ENCODE data around the gene CAMK4.

CAMK4 gene

DNA sequence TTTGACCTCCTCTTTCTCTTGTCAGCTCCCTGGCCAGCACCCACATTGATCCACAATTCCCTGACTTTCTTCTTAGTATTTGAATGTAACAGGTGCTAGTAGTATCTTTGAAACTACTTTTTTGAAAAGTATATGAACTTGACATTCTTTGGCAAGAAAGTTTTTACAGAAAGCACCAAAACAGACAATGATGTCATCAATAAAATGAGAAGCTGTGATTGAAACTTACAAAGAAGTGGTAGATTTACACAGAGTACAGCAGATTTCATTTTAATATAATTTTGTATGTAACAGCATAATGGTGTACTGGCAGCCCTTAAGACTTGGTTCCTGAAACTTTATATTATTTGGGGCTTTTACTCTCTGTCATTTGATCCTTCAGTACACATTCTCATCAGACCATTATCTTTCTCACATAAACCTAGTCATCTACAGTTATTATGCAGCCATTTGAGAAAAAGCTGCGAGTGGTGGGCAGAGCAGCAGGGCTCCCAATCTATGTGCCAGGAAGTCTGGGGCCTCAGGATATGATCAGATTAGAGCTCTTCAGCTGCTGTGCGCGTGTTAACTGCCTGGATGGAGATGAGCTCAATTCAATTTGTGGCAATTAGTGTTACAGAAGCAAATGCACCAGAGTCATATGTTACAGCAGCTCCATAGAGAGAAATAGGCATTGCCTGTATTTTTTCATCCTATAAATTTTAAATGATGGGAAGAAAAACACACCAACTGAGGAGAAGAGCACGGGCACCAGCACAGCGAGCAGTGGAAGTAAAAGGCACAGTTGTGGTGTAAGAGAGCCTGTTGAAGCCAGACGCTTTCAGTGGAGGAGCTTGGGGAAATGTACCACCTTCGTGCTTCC lies 162.0 kb downstream of the CAMK4 start:
- TF ChIP-seq, protein P1, sequence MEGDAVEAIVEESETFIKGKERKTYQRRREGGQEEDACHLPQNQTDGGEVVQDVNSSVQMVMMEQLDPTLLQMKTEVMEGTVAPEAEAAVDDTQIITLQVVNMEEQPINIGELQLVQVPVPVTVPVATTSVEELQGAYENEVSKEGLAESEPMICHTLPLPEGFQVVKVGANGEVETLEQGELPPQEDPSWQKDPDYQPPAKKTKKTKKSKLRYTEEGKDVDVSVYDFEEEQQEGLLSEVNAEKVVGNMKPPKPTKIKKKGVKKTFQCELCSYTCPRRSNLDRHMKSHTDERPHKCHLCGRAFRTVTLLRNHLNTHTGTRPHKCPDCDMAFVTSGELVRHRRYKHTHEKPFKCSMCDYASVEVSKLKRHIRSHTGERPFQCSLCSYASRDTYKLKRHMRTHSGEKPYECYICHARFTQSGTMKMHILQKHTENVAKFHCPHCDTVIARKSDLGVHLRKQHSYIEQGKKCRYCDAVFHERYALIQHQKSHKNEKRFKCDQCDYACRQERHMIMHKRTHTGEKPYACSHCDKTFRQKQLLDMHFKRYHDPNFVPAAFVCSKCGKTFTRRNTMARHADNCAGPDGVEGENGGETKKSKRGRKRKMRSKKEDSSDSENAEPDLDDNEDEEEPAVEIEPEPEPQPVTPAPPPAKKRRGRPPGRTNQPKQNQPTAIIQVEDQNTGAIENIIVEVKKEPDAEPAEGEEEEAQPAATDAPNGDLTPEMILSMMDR (conservative IDR thresholded peaks at IDR 0.05; ENCODE audit: low read depth, low read length), result no peak
- no peak for DNase-seq (ENCODE audit: low read depth)
- no peak overlapping the region for H3K4me3 ChIP-seq (ENCODE audit: low read length)

DNA sequence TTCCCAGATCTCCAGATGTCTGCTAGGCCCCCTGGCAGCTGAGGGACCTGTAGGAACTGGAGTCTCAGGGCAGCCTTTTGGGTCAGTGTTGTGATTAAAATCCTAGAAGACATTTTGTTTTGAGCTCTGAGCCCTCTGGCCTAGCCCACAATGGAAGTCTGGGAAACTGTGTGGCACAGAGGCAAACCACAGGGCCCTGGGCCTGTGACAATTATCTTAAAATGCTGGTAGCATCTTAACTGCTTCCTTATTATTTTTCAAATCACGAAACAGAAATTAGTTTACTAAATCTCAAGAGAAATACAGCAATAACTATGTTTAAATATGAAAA lies 162.6 kb downstream of the CAMK4 start:
- no peak overlapping the region for H3K4me3 ChIP-seq (ENCODE audit: low read length)
- TF ChIP-seq, protein P1 (conservative IDR thresholded peaks at IDR 0.05; ENCODE audit: low read depth, low read length), result no peak
- no peak for DNase-seq (ENCODE audit: low read depth)

DNA sequence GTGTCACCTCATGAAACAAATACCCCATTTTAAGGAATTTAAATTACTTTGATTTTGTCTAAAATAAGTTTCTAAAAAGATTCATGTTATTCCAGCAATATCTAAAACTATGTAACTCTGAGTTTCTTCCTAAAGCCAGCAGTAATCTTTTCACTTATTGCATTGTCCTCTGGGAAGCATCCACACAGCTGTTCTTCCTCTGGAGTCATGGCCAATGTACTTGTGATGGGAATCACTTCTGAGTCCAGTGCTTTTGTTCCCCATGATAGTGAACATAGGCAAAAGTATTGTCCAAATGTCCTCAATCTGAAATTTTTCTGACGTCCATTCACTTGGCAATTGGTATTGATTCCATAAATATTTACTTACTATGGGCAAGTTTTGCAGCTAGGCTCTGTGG lies 163.2 kb downstream of the CAMK4 start:
- TF ChIP-seq, protein P1 (conservative IDR thresholded peaks at IDR 0.05; ENCODE audit: low read depth, low read length), result no peak
- DNase-seq (ENCODE audit: low read depth), result no peak
- no peak overlapping the region for H3K4me3 ChIP-seq (ENCODE audit: low read length)

DNA sequence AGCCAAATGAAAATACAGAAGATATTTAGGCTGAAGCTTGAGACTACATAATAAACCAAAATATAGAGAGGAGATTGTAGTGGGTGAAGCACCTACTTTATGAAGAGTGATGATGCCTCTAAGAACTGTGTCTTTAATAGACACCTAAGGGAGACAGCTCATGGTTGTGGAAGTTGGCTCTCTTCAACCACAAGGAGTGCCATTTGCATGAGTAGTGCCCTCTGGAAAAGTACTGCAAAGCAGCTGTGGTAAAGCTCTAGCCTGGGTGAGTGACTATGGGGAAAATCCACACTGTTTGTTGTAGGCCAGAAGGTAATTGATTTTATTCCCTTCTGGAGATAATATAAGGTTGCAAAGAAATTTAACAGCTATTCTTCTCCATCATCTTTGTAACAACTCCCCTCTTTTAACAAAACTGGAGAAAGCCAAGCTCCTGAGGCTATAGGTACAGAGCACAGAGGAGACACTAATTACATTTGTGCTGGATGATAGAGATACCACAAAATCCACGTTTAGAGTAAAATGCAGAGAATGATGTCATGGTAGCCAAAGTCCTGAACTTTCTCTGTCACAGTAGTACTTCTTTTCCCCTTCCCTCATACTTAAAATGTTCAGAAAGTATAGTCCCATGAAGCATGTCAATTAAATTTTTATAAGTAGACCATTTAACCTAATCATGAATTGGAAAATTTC lies 165.4 kb downstream of the CAMK4 start:
- no peak for DNase-seq (ENCODE audit: low read depth)

DNA sequence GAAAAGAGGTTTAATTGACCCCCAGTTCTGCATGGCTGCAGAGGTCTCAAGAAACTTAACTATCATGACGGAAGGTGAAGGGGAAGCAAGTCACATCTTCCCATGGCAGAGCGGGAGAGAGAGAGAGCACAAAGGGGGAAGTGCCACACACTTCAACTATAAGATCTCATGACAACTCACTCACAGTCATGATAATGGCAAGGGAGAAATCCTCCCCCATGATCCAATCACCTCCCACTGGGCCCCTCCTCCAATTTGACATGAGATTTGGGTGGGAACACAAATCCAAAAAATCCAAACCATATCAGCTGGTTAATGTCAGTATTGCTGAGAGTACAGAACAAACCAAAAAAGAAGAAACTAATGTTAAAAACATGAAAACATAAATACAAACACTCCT lies 168.0 kb downstream of the CAMK4 start:
- TF ChIP-seq, protein P1 (conservative IDR thresholded peaks at IDR 0.05; ENCODE audit: low read depth, low read length), result no peak
- DNase-seq (ENCODE audit: low read depth), result no peak
- H3K4me3 ChIP-seq (ENCODE audit: low read length), result no peak overlapping the region

More for the DNA sequence above, 165.4 kb downstream of the CAMK4 start:
- no peak overlapping the region for H3K4me3 ChIP-seq (ENCODE audit: low read length)
- TF ChIP-seq, protein P1 (conservative IDR thresholded peaks at IDR 0.05; ENCODE audit: low read depth, low read length), result no peak

DNA sequence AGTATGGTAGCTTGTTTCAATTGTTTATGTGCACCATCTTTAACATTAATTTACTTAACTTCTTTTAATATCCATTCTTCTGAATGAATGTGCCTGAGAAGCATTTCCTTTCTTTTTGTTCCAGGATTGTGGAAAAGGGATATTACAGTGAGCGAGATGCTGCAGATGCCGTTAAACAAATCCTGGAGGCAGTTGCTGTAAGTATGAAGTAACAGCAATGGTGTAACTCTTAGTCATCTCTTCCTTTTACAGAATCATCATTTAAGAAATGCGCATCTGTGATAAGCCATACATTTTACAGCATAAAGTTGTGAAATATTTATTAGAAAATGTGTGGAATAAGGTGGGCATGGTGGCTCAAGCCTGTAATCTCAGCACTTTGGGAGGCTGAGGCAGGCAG lies 170.4 kb downstream of the CAMK4 start:
- no peak overlapping the region for H3K4me3 ChIP-seq (ENCODE audit: low read length)
- no peak for DNase-seq (ENCODE audit: low read depth)
- TF ChIP-seq, protein P1 (conservative IDR thresholded peaks at IDR 0.05; ENCODE audit: low read depth, low read length), result no peak

DNA sequence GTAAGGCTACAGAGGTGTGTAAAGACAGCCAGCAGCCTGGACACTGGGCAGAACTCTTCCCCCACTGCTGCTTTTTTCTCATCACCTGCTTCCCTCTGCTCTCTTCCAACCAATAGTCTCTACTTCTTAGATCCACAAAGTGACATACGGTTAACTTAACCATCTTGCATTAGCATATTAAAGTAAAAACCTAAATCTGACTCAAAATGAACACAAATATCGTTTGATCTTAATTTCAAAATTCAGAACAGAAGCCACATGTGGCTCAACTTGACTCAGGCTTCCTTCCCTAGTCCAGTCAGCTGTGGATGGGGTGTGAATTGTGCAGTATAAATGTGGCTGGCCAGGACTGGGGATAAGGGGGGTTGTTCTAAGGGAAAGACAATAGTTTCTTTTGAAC lies 173.8 kb downstream of the CAMK4 start:
- H3K4me3 ChIP-seq (ENCODE audit: low read length), result no peak overlapping the region
- TF ChIP-seq, protein P1 (conservative IDR thresholded peaks at IDR 0.05; ENCODE audit: low read depth, low read length), result no peak

More for the DNA sequence above, 173.8 kb downstream of the CAMK4 start:
- no peak for DNase-seq (ENCODE audit: low read depth)

All from retinal pigment epithelial cell (primary cell).